OCI-LY3 (cell line): ENCODE results near the gene P3H2.

Experiments
- H2AFZ ChIP-seq: fragments of 200-600, 300-600 bp; shearing (Covaris generic); 2 replicates; pipeline ENCODE4 v1.6.0; 2014; ENCODE audit warnings: antibody characterized with exemption, low read depth, low read length
- H3K27ac ChIP-seq: fragments of 200-600, 300-600 bp; sonication (generic); 2 replicates; pipeline ENCODE4 v1.5.1; 2014; ENCODE audit warnings: mild to moderate bottlenecking, low read length, moderate library complexity, mixed read lengths
- H3K27me3 ChIP-seq: fragments of 200-600, 300-600 bp; sonication (generic); 2 replicates; pipeline ENCODE4 v1.6.1; 2014; ENCODE audit warnings: low read depth, low read length, mixed read lengths
- H3K36me3 ChIP-seq: fragments of 200-600, 300-600 bp; sonication (generic); replicated peaks from 2 replicates; pipeline ENCODE3; 2014; ENCODE audit warnings: low read depth, low read length, mixed read lengths
- H3K4me1 ChIP-seq: fragments of 300-600, 200-600 bp; sonication (generic); 2 replicates; pipeline ENCODE4 v1.6.1; 2014; ENCODE audit warnings: low read length, mixed read lengths
- H3K4me2 ChIP-seq: fragments of 200-600, 300-600 bp; sonication (generic); 2 replicates; pipeline ENCODE4 v1.6.1; 2014; ENCODE audit warnings: low read length, mixed read lengths
- H3K4me3 ChIP-seq: fragments of 300-600, 200-600 bp; sonication (generic); 2 replicates; pipeline ENCODE4 v1.5.1; 2014; ENCODE audit warnings: antibody characterized with exemption, mild to moderate bottlenecking, low read length, moderate library complexity
- H3K79me2 ChIP-seq: fragments of 300-600, 200-600 bp; shearing (Covaris generic); 2 replicates; pipeline ENCODE4 v1.6.1; 2014; ENCODE audit warnings: mild to moderate bottlenecking, low read length, mixed read lengths
- H3K9ac ChIP-seq: fragments of 300-600, 200-600 bp; shearing (Covaris generic); 2 replicates; pipeline ENCODE4 v1.6.0; 2014; ENCODE audit warnings: mild to moderate bottlenecking, low read length, moderate library complexity
- H3K9me3 ChIP-seq: fragments of 200-600, 300-600 bp; shearing (Covaris generic); 2 replicates; pipeline ENCODE4 v1.6.1; 2014; ENCODE audit warnings: low read length, mixed read lengths; ENCODE audit not compliant: insufficient read depth
- H4K20me1 ChIP-seq: fragments of 200-600, 300-600 bp; sonication (generic); 2 replicates; pipeline ENCODE4 v1.6.1; 2016; ENCODE audit warnings: low read length, mixed read lengths; ENCODE audit not compliant: insufficient read depth
- EZH2phosphoT487 ChIP-seq: fragments of 200-600 bp; shearing (Covaris generic); IDR thresholded peaks from 2 replicates; pipeline ENCODE4 v1.6.1; 2018; ENCODE audit warnings: antibody characterized with exemption, mixed run types, low read depth
- TF ChIP-seq, protein P1 (sequence below): fragments of 200-600, 300-600 bp; sonication (generic); IDR thresholded peaks from 2 replicates; pipeline ENCODE4 v1.5.1; 2014; ENCODE audit warnings: antibody characterized with exemption, low read length, low read depth

Gene P3H2

DNA sequence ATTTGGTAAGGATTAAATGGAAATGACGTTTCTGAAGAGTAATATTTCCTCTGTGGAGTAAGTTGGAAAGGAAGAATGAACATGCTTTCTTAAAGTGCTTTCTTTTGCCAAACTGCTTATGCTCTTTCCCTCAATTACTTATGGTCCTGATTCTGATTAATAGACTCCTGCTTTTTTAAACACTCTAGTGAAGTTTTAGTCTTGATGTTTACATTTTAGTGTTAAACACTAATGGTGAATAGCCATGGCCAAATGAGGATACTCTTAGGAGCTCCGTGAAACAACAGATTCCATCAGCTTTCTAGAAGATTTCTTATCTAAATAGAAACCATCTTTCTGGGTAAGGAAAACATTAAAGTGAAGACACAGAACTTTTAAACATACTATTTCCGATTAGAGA lies 117.6 kb downstream of the P3H2 start:
- H3K27ac ChIP-seq = no peak overlapping the region
- H2AFZ ChIP-seq = no peak overlapping the region
- H3K79me2 ChIP-seq = no peaks in the 10 kb centered on the region
- no peaks in the 10 kb centered on the region for H3K4me1 ChIP-seq
- no peak overlapping the region for H3K4me3 ChIP-seq
- no peaks in the 10 kb centered on the region for H3K36me3 ChIP-seq
- no peaks in the 10 kb centered on the region for H3K27me3 ChIP-seq
- no peaks in the 10 kb centered on the region for H4K20me1 ChIP-seq
- H3K9ac ChIP-seq = no peak overlapping the region
- H3K4me2 ChIP-seq = no peak overlapping the region
- H3K9me3 ChIP-seq = no peaks in the 10 kb centered on the region
- TF ChIP-seq, protein P1, sequence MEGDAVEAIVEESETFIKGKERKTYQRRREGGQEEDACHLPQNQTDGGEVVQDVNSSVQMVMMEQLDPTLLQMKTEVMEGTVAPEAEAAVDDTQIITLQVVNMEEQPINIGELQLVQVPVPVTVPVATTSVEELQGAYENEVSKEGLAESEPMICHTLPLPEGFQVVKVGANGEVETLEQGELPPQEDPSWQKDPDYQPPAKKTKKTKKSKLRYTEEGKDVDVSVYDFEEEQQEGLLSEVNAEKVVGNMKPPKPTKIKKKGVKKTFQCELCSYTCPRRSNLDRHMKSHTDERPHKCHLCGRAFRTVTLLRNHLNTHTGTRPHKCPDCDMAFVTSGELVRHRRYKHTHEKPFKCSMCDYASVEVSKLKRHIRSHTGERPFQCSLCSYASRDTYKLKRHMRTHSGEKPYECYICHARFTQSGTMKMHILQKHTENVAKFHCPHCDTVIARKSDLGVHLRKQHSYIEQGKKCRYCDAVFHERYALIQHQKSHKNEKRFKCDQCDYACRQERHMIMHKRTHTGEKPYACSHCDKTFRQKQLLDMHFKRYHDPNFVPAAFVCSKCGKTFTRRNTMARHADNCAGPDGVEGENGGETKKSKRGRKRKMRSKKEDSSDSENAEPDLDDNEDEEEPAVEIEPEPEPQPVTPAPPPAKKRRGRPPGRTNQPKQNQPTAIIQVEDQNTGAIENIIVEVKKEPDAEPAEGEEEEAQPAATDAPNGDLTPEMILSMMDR = no peak
- no peak for TF ChIP-seq EZH2phosphoT487

DNA sequence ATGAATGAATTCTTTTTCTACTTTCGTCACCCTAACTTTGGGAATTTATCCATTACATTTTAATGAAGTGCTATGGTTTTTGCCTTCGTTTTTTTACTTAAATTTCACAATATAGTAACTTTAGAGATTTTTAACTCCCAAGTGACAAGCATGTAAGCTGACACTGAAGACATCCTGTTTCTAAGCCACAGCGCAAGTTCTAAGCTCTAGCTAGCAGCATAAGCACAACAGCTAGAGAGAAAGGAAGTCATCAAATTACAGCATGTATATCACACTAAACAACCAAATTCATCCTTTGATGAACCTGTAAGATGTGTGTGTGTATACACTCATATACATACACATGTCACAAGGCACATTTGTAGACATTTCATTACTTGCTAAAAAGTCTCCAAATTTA lies 119.3 kb downstream of the P3H2 start:
- Histone ChIP-seq H3K4me3 (no peak overlapping the region), H3K4me2 (no peak overlapping the region), H2AFZ (no peak overlapping the region), H3K27me3 (no peaks in the 10 kb centered on the region), H3K79me2 (no peaks in the 10 kb centered on the region), H3K27ac (no peak overlapping the region), H3K4me1 (no peaks in the 10 kb centered on the region), H3K9ac (no peak overlapping the region), H3K9me3 (no peaks in the 10 kb centered on the region), H3K36me3 (no peaks in the 10 kb centered on the region), H4K20me1 (no peaks in the 10 kb centered on the region)
- TF ChIP-seq EZH2phosphoT487 = no peak
- TF ChIP-seq, protein P1 = no peak

DNA sequence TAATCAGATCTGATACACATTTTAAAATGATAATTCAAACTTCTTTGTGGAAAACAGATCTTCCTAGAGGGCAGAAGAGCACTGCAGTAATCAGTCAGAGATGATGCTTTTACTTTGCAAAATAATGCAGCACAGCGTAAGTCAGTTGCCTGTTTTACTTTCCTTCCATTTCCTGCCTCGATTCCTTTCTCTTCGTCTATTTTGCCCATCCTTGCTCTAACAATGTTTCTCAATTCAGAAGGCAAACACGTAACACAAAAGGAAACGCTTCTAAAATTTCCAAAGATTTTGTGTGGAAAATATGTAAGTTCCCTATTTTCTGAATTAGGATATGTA lies 119.9 kb downstream of the P3H2 start:
- Histone ChIP-seq H4K20me1 (no peaks in the 10 kb centered on the region), H3K4me3 (no peak overlapping the region), H3K4me1 (no peaks in the 10 kb centered on the region), H3K36me3 (no peaks in the 10 kb centered on the region), H3K27ac (no peak overlapping the region), H3K4me2 (no peak overlapping the region), H3K79me2 (no peaks in the 10 kb centered on the region), H3K27me3 (no peaks in the 10 kb centered on the region), H3K9me3 (no peaks in the 10 kb centered on the region), H2AFZ (no peak overlapping the region), H3K9ac (no peak overlapping the region)
- TF ChIP-seq, protein P1 = no peak
- no peak for TF ChIP-seq EZH2phosphoT487

DNA sequence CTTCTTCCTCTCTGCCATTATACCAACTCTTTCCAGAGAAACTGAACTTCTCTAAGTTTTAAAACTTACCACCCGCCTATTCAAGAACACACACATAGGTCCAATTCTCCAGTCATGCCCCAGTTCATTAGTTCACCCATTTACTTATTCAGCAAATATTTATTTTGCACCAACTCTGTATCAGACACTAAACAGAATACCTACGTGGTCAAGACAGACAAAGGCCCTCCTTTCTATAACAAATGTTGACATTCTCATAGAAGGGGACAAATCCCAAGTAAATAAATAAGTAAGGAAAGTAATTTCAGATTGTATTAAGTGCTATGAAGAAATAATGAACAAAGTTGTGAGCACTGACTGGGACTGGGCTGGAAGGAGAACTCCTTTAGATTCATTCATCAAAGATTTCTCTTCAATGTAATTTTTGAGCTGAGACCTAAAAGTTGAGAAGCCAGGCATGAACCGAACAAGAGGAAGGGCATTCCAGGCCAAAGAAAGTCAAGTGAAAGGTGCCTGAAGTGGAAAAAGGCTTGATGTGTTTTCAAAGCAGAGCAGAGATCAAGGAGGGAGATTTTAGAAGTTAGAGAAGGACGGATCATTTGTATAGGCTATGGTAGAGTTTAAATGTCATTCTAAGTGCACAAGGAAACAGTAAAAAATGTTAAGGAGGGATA lies 120.4 kb downstream of the P3H2 start:
- Histone ChIP-seq H3K4me2 (no peak overlapping the region), H3K4me3 (no peak overlapping the region), H3K9ac (no peak overlapping the region)

More for the DNA sequence above, 120.4 kb downstream of the P3H2 start:
- H3K27ac ChIP-seq = no peak overlapping the region
- no peaks in the 10 kb centered on the region for H3K27me3 ChIP-seq
- no peaks in the 10 kb centered on the region for H3K9me3 ChIP-seq
- TF ChIP-seq, protein P1 = no peak
- TF ChIP-seq EZH2phosphoT487 = no peak
- no peaks in the 10 kb centered on the region for H4K20me1 ChIP-seq
- no peaks in the 10 kb centered on the region for H3K4me1 ChIP-seq
- no peaks in the 10 kb centered on the region for H3K36me3 ChIP-seq
- no peaks in the 10 kb centered on the region for H3K79me2 ChIP-seq
- no peak overlapping the region for H2AFZ ChIP-seq
